ENCODE measurements around the gene C14orf180.

GRCh38 chr14:104544362-104544961, 35.1 kb upstream of the C14orf180 start:
- TF ChIP-seq EZH2phosphoT487 (IDR thresholded peaks at IDR 0.05; ENCODE audit: low read depth) (no peak), CTCF (IDR thresholded peaks at IDR 0.05; ENCODE audit: low read depth, low read length) (no peak)

Data from OCI-LY3 (cell line).